HCEC 1CT (cell line): ENCODE measurements around the gene TOMM20.
"Not testable (repeated sequence)": the region's sequence is repeated elsewhere in the genome, so short reads cannot be mapped to it uniquely, and the experiment has no call there.

Source experiments
- DNase-seq: peaks from one replicate; pipeline ENCODE4 v3.0.0-alpha.2; 2017

TOMM20 gene

GRCh38 chr1:235100194-235100772 is 28.4 kb downstream of the TOMM20 start:
- no peak for DNase-seq

GRCh38 chr1:235098991-235099390 is 29.6 kb downstream of the TOMM20 start:
- DNase-seq, result no peak

GRCh38 chr1:235098547-235098946 is 30.1 kb downstream of the TOMM20 start:
- DNase-seq, result no peak

GRCh38 chr1:235097501-235097900 is 31.1 kb downstream of the TOMM20 start:
- not testable (repeated sequence) for DNase-seq

DNA sequence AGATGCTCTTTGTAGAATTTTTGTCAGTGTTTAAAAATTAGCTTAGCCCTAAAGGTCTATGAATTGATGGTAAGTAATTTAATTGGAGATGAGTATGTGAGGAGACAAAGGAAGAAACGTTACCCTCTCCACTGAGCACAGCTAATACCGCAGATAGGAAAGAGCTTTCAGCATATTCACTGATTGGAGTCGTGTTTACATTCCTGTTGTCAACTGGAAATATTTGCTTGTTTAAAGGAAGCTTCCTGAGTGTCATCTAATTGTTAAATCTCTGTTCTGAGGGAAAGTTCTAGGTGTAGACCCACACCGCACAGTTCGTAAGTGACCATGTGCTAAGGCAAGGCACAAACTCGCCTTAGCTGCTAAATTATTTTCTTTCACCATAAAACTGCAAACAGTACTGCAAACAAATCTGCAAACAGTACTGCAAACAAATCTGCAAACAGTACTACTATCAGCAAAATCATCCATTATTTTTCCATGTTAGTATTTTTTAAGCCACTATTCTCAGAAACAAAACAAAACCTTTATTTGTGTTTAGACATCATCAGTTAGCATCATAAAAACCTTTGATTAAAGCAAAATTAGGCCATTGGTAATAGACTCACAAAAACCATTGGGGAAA is 32.6 kb downstream of the TOMM20 start:
- DNase-seq, result no peak

- peak; percentile 51 for DNase-seq
Observed at GRCh38 chr1:235093696-235094592, 34.7 kb downstream of the TOMM20 start.

GRCh38 chr1:235093013-235093695 is 35.5 kb downstream of the TOMM20 start:
- peak; percentile 51 for DNase-seq

- DNase-seq, result not testable (repeated sequence)
Observed at GRCh38 chr1:235092415-235092814, 36.2 kb downstream of the TOMM20 start.

GRCh38 chr1:235092045-235092406 is 36.6 kb downstream of the TOMM20 start:
- not testable (repeated sequence) for DNase-seq

DNA sequence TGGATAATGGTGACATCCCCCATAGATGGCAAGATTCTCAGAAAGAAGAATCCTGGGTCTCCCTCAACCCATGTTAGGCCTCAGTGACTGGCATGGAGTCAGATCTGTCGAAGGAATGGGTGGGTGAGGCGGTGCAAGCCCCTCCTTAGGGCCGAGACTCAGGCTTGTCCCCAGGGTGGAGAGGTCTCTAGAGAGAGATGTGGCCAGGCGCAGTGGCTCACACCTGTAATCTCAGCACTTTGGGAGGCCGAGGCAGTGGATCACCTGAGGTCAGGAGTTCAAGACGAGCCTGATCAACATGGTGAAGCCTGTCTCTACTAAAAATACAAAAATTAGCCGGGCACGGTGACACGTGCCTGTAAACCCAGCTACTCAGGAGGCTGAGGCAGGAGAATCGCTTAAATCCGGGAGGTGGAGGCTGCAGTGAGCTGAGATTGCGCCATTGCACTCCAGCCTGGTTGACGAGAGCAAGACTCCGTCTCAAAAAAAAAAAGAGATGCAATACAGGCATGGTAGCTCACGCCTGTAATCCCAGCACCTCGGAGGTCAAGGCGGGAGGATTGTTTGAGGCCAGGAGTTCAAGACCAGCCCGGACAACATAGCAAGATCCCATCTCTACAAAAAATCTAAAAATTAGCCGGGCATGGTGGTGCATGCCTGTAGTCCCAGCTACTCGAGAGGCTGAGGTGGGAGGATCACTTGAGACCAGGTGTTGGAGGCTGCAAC is 37.2 kb downstream of the TOMM20 start:
- not testable (repeated sequence) for DNase-seq

GRCh38 chr1:235090406-235091069 is 38.1 kb downstream of the TOMM20 start:
- no peak for DNase-seq

DNA sequence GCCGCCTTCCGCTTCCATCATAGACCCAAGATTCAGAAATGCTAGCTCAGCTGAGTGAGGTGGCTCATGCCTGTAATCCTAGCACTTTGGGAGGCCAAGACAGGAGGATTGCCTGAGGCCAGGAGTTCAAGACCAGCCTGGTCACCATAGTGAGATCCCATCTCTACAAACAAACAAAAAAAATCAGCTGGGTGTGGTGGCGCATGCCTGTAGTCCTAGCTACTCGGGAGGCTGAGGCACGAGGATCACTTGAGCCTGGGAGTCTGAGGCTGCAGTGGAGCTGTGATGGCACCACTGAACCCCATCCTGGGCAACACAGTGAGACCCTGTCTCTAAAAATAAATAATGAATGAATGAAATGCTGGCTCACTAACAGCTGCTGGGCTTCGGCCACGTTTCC is 39.7 kb downstream of the TOMM20 start:
- no peak for DNase-seq

DNA sequence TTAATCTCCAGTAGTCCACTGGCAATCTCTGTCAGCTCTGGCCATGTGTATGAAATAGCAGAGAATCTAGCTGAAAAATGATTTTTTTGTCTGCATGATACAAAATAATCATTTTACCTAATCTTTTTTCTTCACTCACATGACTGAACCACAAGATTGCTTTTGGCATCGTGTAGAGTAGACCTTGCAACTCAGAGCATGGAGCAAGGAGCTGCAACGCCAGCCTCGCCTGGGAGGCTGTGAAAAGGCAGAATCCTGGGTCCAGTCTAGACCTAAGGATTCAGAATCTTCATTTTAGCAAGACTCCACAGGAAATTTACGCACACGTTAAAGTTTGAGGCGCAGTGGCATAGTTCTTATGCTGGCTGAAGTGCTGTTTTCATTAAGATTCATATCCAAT is 40.2 kb downstream of the TOMM20 start:
- DNase-seq, result no peak

GRCh38 chr1:235087906-235088305 is 40.7 kb downstream of the TOMM20 start:
- DNase-seq, result no peak

DNA sequence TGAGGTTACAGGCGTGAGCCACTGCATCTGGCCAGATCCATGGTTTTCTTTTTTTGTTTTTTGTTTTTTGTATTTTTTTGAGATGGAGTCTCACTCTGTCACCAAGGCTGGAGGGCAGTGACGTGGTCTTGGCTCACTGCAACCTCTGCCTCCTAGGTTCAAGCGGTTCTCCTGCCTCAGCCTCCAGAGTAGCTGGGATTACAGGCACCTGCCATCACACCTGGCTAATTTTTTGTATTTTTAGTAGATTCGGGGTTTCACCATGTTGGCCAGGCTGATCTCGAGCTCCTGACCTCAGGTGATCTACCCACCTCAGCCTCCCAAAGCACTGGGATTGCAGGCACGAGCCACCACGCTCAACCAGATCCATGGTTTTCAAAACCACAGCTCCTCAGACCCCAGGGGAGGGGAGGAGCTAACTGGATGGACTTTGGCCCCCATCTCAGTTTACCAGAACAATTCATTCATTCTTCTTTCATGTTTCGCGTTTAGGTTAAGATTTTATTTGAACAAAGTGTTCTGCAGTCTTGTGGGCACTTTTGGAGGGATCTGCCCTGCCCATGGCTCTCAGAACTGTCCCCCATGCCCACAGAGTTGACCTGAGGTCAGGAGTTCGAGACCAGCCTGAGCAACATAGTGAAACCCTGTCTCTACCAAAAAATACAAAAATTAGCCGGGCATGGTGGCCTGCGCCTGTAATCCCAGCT is 43.1 kb downstream of the TOMM20 start:
- not testable (repeated sequence) for DNase-seq

GRCh38 chr1:235080788-235081187 is 47.8 kb downstream of the TOMM20 start:
- DNase-seq, result not testable (repeated sequence)

- DNase-seq, result not testable (repeated sequence)
Observed at GRCh38 chr1:235080297-235080657, 48.4 kb downstream of the TOMM20 start.

GRCh38 chr1:235079443-235080296 is 49.0 kb downstream of the TOMM20 start:
- DNase-seq, result peak; percentile 55

GRCh38 chr1:235078480-235079381 is 49.9 kb downstream of the TOMM20 start:
- DNase-seq, result peak; percentile 84
